Measurements from ENCODE around the gene CFAP46.

Gene CFAP46

DNA sequence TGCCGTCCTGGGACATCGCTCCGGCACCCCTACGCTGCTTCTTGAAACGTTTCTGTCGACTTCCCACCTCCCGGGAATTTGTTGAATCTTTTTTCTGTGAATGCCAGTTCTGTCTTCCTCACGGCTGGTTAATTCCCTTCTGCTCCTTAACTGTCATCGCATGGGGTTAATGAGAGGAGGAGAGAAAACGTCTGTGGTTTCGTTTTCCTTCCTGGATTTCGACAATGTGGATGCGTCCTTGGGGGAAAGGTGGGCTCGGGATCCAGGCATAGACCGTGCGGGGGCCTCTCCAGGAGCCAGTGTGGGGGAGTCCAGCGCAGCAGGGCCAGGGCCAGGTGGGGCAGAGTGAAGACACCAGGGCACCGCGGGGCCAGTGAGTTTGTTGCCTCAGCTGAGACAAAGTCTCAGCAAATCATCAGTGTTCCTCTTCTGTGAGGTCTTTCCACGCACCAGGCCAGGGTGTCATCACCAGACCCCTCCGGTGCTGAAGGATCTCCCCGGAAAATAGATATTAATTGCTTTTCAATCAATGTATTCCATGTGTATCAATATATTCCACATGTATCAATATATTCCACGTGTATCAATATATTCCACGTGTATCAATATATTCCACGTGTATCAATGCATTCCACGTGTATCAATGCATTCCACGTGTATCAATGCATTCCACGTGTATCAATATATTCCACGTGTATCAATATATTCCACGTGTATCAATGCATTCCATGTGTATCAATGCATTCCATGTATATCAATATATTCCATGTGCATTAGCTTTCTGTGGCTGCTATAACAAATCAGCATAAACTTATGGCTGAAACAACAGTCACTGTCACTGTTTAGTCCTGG is 33.7 kb upstream of the CFAP46 start:
- no peak overlapping the region for H3K4me2 ChIP-seq (ENCODE audit: low read depth, low read length, poor library complexity, severe bottlenecking)
- no peak overlapping the region for H2AFZ ChIP-seq (ENCODE audit: low read length)
- H3F3A ChIP-seq (ENCODE audit: low read depth): no peaks in the 10 kb centered on the region
- H3K36me3 ChIP-seq (ENCODE audit: insufficient read depth, low read length): no peaks in the 10 kb centered on the region
- no peaks in the 10 kb centered on the region for H3K27me3 ChIP-seq (ENCODE audit: insufficient read depth, low read length, poor library complexity, severe bottlenecking)
- no peaks in the 10 kb centered on the region for H4K20me1 ChIP-seq (ENCODE audit: insufficient read depth, low read length, poor library complexity, severe bottlenecking)
- H3K9ac ChIP-seq (ENCODE audit: low read depth, low read length, poor library complexity, severe bottlenecking): no peak overlapping the region
- no peaks in the 10 kb centered on the region for H3K9me2 ChIP-seq (replicated peaks; ENCODE audit: low read depth, low read length)
- TF ChIP-seq EZH2phosphoT487 (IDR thresholded peaks at IDR 0.05; ENCODE audit: borderline replicate concordance): no peak
- TF ChIP-seq, protein P1, sequence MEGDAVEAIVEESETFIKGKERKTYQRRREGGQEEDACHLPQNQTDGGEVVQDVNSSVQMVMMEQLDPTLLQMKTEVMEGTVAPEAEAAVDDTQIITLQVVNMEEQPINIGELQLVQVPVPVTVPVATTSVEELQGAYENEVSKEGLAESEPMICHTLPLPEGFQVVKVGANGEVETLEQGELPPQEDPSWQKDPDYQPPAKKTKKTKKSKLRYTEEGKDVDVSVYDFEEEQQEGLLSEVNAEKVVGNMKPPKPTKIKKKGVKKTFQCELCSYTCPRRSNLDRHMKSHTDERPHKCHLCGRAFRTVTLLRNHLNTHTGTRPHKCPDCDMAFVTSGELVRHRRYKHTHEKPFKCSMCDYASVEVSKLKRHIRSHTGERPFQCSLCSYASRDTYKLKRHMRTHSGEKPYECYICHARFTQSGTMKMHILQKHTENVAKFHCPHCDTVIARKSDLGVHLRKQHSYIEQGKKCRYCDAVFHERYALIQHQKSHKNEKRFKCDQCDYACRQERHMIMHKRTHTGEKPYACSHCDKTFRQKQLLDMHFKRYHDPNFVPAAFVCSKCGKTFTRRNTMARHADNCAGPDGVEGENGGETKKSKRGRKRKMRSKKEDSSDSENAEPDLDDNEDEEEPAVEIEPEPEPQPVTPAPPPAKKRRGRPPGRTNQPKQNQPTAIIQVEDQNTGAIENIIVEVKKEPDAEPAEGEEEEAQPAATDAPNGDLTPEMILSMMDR (conservative IDR thresholded peaks at IDR 0.05; ENCODE audit: low read length): no peak
- H3K79me2 ChIP-seq (ENCODE audit: insufficient read depth, low read length): no peaks in the 10 kb centered on the region
- H3K4me3 ChIP-seq (ENCODE audit: low read length, poor library complexity, severe bottlenecking): no peak overlapping the region
- H3K4me1 ChIP-seq (ENCODE audit: insufficient read depth, low read length, poor library complexity, severe bottlenecking): no peaks in the 10 kb centered on the region
- peaks cover 17% of the 10 kb centered on the region; the same call in 1 of the 2 replicates for H3K9me3 ChIP-seq (ENCODE audit: insufficient read depth, low read depth, low read length)

DNA sequence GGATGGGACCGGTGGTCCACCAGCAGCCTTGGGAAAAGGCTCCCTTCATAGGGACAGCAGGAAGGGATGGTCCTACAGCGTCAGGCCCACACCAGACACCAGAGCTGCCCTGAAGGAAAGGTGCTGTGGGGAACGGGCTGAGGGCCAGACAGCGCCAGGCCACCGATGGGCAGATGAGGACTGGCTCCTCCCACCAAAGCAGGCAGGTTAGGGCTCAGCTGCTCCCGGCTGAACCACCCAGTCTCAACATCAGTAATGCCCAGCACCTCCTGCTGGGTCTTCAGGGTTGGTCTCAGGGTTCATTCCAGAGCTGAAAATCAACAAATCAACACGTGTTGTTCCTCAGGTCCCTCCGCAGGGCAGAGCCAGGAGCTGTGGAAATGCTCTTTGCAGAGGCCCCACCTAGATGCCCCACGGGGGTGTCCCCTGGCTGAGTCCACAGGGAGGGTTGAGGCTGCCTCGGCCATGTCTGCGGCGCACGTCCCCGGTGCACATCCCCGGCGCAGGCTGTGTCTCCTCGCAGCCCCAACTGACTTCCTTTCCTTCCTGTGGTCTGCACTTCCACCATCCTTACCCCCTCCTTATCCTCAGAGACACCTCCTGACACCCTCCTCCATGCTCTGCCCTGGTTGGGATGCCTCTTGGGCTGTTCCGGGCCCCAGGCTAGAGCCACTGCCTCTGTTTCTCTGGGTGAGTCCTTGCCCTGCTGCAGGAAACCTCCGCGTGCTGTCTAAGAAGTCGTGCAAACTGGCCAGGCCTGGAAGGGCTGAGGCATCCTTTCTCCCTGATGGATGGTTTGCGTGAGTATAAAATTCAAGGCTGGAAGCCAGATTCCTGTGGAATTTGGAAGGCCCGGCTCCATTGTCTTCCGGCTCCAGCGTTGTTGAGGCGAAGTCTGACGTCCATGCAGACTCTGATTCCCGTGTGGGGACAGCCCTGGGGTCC is 32.8 kb upstream of the CFAP46 start:
- Histone ChIP-seq H3K79me2 (ENCODE audit: insufficient read depth, low read length) (no peaks in the 10 kb centered on the region), H2AFZ (ENCODE audit: low read length) (no peak overlapping the region), H3K4me1 (ENCODE audit: insufficient read depth, low read length, poor library complexity, severe bottlenecking) (no peaks in the 10 kb centered on the region), H3K27me3 (ENCODE audit: insufficient read depth, low read length, poor library complexity, severe bottlenecking) (no peaks in the 10 kb centered on the region), H3K9me2 (replicated peaks; ENCODE audit: low read depth, low read length) (no peaks in the 10 kb centered on the region), H3K36me3 (ENCODE audit: insufficient read depth, low read length) (no peaks in the 10 kb centered on the region), H3K9ac (ENCODE audit: low read depth, low read length, poor library complexity, severe bottlenecking) (no peak overlapping the region), H3F3A (ENCODE audit: low read depth) (no peaks in the 10 kb centered on the region), H4K20me1 (ENCODE audit: insufficient read depth, low read length, poor library complexity, severe bottlenecking) (no peaks in the 10 kb centered on the region), H3K4me2 (ENCODE audit: low read depth, low read length, poor library complexity, severe bottlenecking) (no peak overlapping the region), H3K4me3 (ENCODE audit: low read length, poor library complexity, severe bottlenecking) (no peak overlapping the region), H3K9me3 (ENCODE audit: insufficient read depth, low read depth, low read length) (peaks cover 21% of the 10 kb centered on the region; the same call in 1 of the 2 replicates)
- TF ChIP-seq, protein P1 (conservative IDR thresholded peaks at IDR 0.05; ENCODE audit: low read length): no peak
- no peak for TF ChIP-seq EZH2phosphoT487 (IDR thresholded peaks at IDR 0.05; ENCODE audit: borderline replicate concordance)

DNA sequence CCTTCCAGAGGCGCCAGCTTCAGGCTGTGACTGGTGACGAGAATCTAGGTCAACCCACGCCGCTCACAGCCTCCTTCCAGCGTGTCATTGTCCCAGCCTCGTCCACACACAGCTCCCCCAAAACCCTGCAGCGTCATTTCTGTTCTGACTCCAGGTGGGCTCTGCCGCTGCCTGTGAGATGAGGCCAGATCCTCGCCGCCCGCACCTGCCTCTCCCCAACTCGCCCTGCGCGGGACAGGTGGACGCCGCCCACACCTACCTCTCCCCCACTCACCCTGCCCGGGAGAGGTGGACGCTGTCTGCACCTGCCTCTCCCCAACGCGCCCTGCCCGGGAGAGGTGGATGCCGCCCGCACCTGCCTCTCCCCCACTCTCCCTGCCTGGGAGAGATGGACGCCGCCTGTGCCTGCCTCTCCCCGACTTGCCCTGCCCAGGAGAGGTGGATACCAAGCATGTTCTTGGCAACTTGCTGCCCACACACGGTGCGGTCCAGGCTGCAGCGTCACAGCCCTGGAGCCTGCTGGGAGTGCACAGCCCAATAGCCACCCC is 32.0 kb upstream of the CFAP46 start:
- Histone ChIP-seq H2AFZ (ENCODE audit: low read length) (no peak overlapping the region), H3F3A (ENCODE audit: low read depth) (no peaks in the 10 kb centered on the region), H3K9ac (ENCODE audit: low read depth, low read length, poor library complexity, severe bottlenecking) (no peak overlapping the region), H3K4me1 (ENCODE audit: insufficient read depth, low read length, poor library complexity, severe bottlenecking) (no peaks in the 10 kb centered on the region), H3K79me2 (ENCODE audit: insufficient read depth, low read length) (no peaks in the 10 kb centered on the region), H3K9me2 (replicated peaks; ENCODE audit: low read depth, low read length) (no peaks in the 10 kb centered on the region), H3K4me3 (ENCODE audit: low read length, poor library complexity, severe bottlenecking) (no peak overlapping the region), H3K27me3 (ENCODE audit: insufficient read depth, low read length, poor library complexity, severe bottlenecking) (no peaks in the 10 kb centered on the region), H3K9me3 (ENCODE audit: insufficient read depth, low read depth, low read length) (peaks cover 21% of the 10 kb centered on the region; the same call in 1 of the 2 replicates), H3K36me3 (ENCODE audit: insufficient read depth, low read length) (no peaks in the 10 kb centered on the region), H3K4me2 (ENCODE audit: low read depth, low read length, poor library complexity, severe bottlenecking) (no peak overlapping the region), H4K20me1 (ENCODE audit: insufficient read depth, low read length, poor library complexity, severe bottlenecking) (no peaks in the 10 kb centered on the region)
- TF ChIP-seq, protein P1 (conservative IDR thresholded peaks at IDR 0.05; ENCODE audit: low read length): no peak
- no peak for TF ChIP-seq EZH2phosphoT487 (IDR thresholded peaks at IDR 0.05; ENCODE audit: borderline replicate concordance)
